Retinal pigment epithelial cell (primary cell): ENCODE results near the gene NECTIN1.
A peak's percentile ranks its signal among the peaks of the same experiment; 100 is the strongest.

Experiments used
- DNase-seq: peaks from one replicate; pipeline ENCODE4 v3.0.0-alpha.2; 2010; ENCODE audit warnings: low read depth
- H3K4me3 ChIP-seq: 2 replicates; pipeline ENCODE4 v1.5.1; 2011; ENCODE audit warnings: mild to moderate bottlenecking, low read length, control low read depth, moderate library complexity
- TF ChIP-seq, protein P1 (sequence below): conservative IDR thresholded peaks from 2 replicates; pipeline ENCODE4 v1.5.1; 2011; ENCODE audit warnings: low read depth, low read length, control low read depth, inconsistent platforms

NECTIN1 gene

GRCh38 chr11:119692540-119692820 lies 36.5 kb downstream of the NECTIN1 start:
- H3K4me3 ChIP-seq, result no peak overlapping the region
- DNase-seq, result no peak
- TF ChIP-seq, protein P1, sequence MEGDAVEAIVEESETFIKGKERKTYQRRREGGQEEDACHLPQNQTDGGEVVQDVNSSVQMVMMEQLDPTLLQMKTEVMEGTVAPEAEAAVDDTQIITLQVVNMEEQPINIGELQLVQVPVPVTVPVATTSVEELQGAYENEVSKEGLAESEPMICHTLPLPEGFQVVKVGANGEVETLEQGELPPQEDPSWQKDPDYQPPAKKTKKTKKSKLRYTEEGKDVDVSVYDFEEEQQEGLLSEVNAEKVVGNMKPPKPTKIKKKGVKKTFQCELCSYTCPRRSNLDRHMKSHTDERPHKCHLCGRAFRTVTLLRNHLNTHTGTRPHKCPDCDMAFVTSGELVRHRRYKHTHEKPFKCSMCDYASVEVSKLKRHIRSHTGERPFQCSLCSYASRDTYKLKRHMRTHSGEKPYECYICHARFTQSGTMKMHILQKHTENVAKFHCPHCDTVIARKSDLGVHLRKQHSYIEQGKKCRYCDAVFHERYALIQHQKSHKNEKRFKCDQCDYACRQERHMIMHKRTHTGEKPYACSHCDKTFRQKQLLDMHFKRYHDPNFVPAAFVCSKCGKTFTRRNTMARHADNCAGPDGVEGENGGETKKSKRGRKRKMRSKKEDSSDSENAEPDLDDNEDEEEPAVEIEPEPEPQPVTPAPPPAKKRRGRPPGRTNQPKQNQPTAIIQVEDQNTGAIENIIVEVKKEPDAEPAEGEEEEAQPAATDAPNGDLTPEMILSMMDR, result no peak

DNA sequence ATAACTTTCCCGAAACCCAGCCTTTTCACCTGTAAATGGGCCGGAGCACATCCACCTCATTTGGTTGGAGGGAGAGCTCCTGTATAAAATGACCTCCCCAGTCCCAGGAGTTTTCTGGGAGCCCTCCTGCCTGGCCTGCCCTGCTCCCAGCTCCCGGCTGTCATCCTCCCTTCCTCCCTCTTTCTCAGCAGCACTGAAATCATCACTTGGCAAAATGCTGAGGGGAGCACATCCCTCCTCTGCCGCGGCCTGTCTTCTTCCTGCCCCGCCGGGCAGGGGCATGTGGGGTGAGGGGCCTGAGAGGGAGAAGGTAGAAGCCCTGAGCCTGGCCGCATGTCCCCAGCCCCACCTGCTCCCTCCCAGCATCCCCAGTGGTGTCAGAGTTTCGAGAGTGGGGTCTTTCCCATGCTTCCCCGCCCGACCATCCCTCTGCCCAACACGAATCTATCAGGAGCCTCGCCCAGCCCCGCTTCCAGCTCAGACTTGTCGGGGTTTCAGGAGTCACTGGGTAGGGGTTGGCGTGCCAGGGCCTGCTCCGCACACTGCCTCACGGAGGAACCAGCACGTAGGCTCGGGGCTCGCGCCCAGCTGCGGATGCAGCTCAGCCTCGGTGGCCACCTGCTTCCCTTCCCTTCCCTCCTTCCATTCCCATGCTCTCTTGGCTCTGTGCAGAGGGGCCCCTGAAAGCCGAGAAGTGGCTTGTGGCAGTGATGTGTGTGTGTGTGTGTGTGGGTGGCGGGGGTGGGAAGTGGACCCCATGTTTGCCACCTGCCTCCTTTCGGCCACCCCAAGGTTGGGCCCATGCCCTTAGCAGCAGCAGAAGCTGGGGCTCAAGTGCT lies 37.1 kb downstream of the NECTIN1 start:
- no peak overlapping the region for H3K4me3 ChIP-seq
- TF ChIP-seq, protein P1, result no peak

DNA sequence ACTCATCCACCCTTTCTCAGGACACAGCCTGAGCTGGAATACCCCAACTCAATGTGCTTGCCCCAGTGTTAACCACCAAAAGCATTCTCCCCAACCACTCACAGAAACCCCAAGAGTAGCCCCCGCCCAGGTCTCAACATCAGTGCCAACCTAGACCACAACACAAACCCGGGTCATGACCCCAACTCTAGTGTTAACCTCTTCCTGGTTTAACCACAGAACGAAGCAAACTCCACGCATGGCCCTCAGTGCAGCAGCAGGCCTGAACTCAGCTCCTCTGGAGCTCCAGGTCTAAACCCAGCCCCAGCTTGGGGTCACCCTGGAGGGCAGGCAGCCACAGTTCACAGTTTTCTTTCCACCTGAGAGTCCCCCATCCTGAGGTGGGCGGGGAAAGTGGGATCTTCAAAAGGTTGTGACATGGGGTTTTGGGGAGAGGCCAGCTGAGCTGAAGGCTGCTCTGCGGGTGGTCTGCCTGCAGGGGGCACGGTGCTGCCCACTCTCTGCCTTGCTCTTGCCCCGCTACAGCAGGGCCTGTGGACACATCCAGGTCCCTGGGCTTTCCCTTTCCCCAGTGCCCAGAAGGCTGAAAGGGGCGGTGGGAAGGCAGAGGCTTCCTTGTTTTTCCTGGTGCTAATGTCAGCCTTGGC lies 37.9 kb downstream of the NECTIN1 start:
- TF ChIP-seq, protein P1, result peak; percentile 17
- no peak overlapping the region for H3K4me3 ChIP-seq
- DNase-seq, result no peak

More for the DNA sequence above, 37.1 kb downstream of the NECTIN1 start:
- DNase-seq, result no peak

GRCh38 chr11:119689302-119689701 lies 39.7 kb downstream of the NECTIN1 start:
- TF ChIP-seq, protein P1, result no peak
- no peak for DNase-seq
- H3K4me3 ChIP-seq, result no peak overlapping the region

DNA sequence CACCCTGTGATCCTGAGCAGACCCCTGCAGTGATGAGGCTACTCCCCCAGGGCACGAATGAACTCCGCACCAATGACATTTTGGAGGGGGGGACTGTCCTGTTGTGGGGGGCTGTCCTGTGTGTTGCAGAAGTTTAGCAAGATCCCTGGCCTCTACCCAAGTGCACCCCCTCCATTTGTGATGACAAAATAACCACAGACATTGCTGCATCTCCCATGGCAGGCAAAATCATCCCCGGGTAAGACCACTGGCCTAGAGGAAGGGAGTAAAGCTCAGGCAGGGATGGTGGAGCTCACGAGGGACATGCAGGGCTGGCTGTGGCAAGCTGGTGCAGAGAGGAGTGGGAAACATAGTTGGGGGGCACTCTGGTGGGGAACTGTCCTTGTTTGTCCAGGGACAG lies 40.6 kb downstream of the NECTIN1 start:
- TF ChIP-seq, protein P1, result no peak
- H3K4me3 ChIP-seq, result no peak overlapping the region
- no peak for DNase-seq

DNA sequence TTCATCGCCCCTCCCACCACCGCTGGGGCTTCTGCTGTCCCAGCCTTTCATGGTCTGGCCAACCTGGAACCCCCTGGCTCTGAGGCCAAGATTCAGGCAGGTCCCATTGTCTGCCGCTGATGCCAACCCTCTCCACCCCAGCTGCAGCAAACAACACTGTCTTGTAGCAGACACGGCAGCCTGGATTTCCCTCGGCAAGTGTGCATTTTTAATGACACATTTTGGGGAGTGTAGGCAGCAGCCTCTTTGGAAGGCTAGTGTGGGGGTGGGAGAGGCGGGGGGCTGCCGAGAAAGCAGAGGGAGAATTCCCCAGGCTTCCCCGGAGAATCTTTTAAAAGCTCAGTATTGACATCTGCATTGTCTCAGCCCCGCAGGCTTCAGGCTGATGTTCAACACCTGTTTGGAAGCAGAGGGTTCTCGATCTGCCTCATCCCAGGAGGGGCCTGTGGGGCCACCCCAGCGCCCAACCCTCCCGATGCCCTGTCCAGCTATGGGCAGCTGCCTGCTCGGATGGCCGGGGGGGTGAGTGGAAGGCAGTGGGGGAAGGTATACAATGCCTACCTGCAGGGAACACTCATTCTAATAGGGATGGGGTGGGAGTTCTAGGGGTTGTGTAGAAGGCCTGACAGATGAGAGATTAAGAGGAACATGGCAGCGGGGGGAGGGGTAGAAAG lies 41.5 kb downstream of the NECTIN1 start:
- no peak overlapping the region for H3K4me3 ChIP-seq
- no peak for DNase-seq
- TF ChIP-seq, protein P1, result no peak
